SH-SY5Y (cell line): Measurements from ENCODE around the gene PRRX1.

Source experiments
- GATA2 ChIP-seq: IDR thresholded peaks from 2 replicates; pipeline ENCODE4 v1.6.1; 2011; ENCODE audit warnings: mild to moderate bottlenecking, low read depth, low read length
- GATA3 ChIP-seq: IDR thresholded peaks from 2 replicates; pipeline ENCODE4 v1.6.1; 2011; ENCODE audit warnings: low read depth, mild to moderate bottlenecking, low read length, moderate library complexity

DNA sequence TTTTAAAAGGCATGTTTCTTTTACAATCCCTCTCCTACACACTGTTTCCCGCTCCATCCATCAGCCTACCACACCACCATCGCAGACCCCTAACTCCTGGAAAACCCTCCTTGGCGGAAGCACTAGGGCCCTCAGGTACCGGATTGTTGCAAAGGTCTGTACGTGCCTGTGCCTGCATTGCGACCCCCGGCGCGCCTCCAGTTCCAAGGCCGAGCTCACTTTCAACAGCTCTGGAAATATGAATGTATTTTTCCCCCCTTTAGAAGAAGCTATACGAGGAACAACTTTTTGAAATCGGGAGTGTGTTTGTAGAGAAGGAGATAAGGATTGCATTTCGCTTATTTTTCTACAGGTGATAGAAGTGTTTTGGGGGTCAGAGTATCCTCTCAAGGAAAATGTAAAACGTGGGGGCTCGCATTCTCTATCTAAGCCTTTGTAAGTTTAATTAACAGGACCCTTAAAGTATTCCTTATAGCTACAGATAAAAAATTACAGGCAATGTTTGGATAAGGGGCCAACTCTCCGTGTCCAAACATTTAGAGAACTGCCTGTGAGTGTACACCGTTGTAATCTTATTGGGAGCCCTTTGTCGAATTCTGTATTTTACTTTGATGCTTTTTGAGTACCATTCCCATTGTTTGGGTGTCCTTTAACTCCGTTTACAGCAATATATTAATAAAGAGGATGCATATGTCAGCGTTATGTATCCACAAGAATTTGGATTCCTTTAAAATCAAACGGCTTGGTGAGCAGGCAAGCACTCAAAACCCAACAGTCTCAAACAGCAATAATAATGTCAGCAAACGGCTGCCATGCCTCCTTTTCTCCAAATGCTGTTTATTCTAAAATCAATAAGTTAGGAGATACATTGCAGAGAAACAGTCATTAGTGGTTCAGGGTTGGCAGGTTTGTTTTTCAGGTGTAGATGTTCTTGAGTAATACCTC is 5.9 kb downstream of the PRRX1 start:
- TF ChIP-seq GATA3 (no peak), GATA2 (no peak)
